Tibial nerve (tissue), 4 donors: ENCODE data around the gene CAB39. TPM values are rescaled to one million over a fixed set of nuclear protein-coding genes. Genes with fewer than 3 reads are reported as not detected.

Experiments used
- DNase-seq, 2 donors: peaks; one replicate each; pipeline ENCODE4 v3.0.0-alpha.2; 2019; ENCODE audit warnings: low spot score in 2 of 2
- H3K27ac ChIP-seq, 4 donors: fragments of 200-600 bp; sonication (generic) in 3 of 4; one replicate each; pipeline ENCODE4 v1.5.1; 2017 to 2019; ENCODE audit warnings: mild to moderate bottlenecking in 1 of 4
- H3K27me3 ChIP-seq, 2 donors: fragments of 200-600 bp; sonication (generic) in 1 of 2; one replicate each; pipeline versions ENCODE4 v1.5.1 to v1.6.0; 2017 to 2019
- H3K36me3 ChIP-seq, 3 donors: fragments of 200-600 bp; sonication (generic); one replicate each; pipeline ENCODE4 v1.5.1; 2018 to 2019
- H3K4me1 ChIP-seq, 4 donors: fragments of 200-600 bp; sonication (generic) in 3 of 4; one replicate each; pipeline ENCODE4 v1.5.1; 2017 to 2019
- H3K4me3 ChIP-seq, 4 donors: fragments of 200-600 bp; sonication (generic) in 3 of 4; one replicate each; pipeline ENCODE4 v1.5.1; 2017 to 2019; ENCODE audit warnings: mild to moderate bottlenecking in 1 of 4, moderate library complexity in 1 of 4
- H3K9me3 ChIP-seq, 4 donors: fragments of 200-600 bp; sonication (generic) in 3 of 4; one replicate each; pipeline ENCODE4 v1.5.1; 2017 to 2019
- CTCF ChIP-seq, 5 experiments: fragments of 200-600 bp in 3 of 5; fragments of 450-650 bp in 2 of 5; sonication (generic) in 3 of 5; IDR thresholded peaks; one replicate each; pipeline ENCODE4 v1.5.1; 2016 to 2019; ENCODE audit warnings: antibody characterized with exemption in 5 of 5, mild to moderate bottlenecking in 3 of 5, moderate library complexity in 2 of 5
- EP300 ChIP-seq, 2 donors: sonication (generic); formaldehyde crosslinking; IDR thresholded peaks; one replicate each; pipeline ENCODE4 v1.6.1; 2017; ENCODE audit warnings: antibody characterized with exemption in 2 of 2, mild to moderate bottlenecking in 1 of 2
- POLR2A ChIP-seq, 2 donors: fragments of 450-650 bp; IDR thresholded peaks; one replicate each; pipeline ENCODE4 v1.6.1; 2017; ENCODE audit warnings: antibody characterized with exemption in 2 of 2, mild to moderate bottlenecking in 2 of 2, moderate library complexity in 2 of 2
- WGBS, 2 donors: methylation state at CpG; one replicate each; pipeline ENCODE4 v1.1.5; 2018; 5-methylcytosine and 5-hydroxymethylcytosine counted together
- total RNA-seq, 4 donors: library from RNA; depleted of rRNA; stranded (reverse); fragments of >200 nt; gene quantifications; one replicate each; pipeline ENCODE4 v1.1.0, GENCODE V29; 2016

Gene CAB39
- total RNA-seq, 4 donors from 2014 or later, result 60.0 to 82.2 (median 69.7) TPM

- H3K27ac ChIP-seq, result no peak overlapping the region
- DNase-seq, result no peak
- H3K9me3 ChIP-seq, result peaks cover 0 to 8% (median 0%) of the 10 kb centered on the region in 4 donors
- H3K27me3 ChIP-seq, result peaks cover 0 to 23% of the 10 kb centered on the region in 2 donors
- no peaks in the 10 kb centered on the region for H3K36me3 ChIP-seq
- no peak overlapping the region for H3K4me3 ChIP-seq
- WGBS, 2 donors, result 77 to 84% methylated on average over 13 of the region's 13 CpGs
- TF ChIP-seq POLR2A (IDR thresholded peaks at IDR 0.05), result no peak
- TF ChIP-seq EP300 (IDR thresholded peaks at IDR 0.05), result no peak
- no peak for TF ChIP-seq CTCF (IDR thresholded peaks at IDR 0.05)
- peaks cover 0 to 43% (median 19%) of the 10 kb centered on the region in 4 donors for H3K4me1 ChIP-seq
These were observed 150.9 kb downstream of the CAB39 start for GRCh38 chr2:230863442-230864121.

- H3K27me3 ChIP-seq, result peaks cover 0 to 21% of the 10 kb centered on the region in 2 donors
- no peak for TF ChIP-seq POLR2A (IDR thresholded peaks at IDR 0.05)
- TF ChIP-seq EP300 (IDR thresholded peaks at IDR 0.05), result no peak
- TF ChIP-seq CTCF (IDR thresholded peaks at IDR 0.05), result no peak
- peaks cover 0 to 49% (median 19%) of the 10 kb centered on the region in 4 donors for H3K4me1 ChIP-seq
- no peaks in the 10 kb centered on the region for H3K36me3 ChIP-seq
- H3K9me3 ChIP-seq, result peaks cover 0 to 6% (median 0%) of the 10 kb centered on the region in 4 donors
- no peak for DNase-seq
- peak overlapping the region in 1 of 4 donors; percentile 88 for H3K27ac ChIP-seq
- WGBS, 2 donors, result 29 to 44% methylated on average over 16 to 18 of the region's 18 CpGs
- H3K4me3 ChIP-seq, result peak overlapping the region; percentile 55 to 91 (median 82)
These were observed 151.5 kb downstream of the CAB39 start for GRCh38 chr2:230864122-230864604.

GRCh38 chr2:230864605-230865306 lies 152.1 kb downstream of the CAB39 start, which contains the start of gene ITM2C:
ITM2C (plus strand) TSS chr2:230864942; CDS start chr2:230865026, 84 bp downstream.
- Histone ChIP-seq H3K4me1 (peaks cover 0 to 55% (median 19%) of the 10 kb centered on the region in 4 donors), H3K27me3 (peaks cover 0 to 21% of the 10 kb centered on the region in 2 donors), H3K9me3 (peaks cover 0 to under 1% (median 0%) of the 10 kb centered on the region in 4 donors), H3K4me3 (peak within 1 kb of the TSS; percentile 55 to 91 (median 82)), H3K27ac (peak within 1 kb of the TSS; percentile 27 to 88 (median 86)), H3K36me3 (no peaks in the 10 kb centered on the region)
- WGBS, 2 donors, result 1% methylated on average over 33 to 47 of the region's 76 CpGs
- peak in 1 of 2 donors; percentile 62 for TF ChIP-seq EP300 (IDR thresholded peaks at IDR 0.05)
- TF ChIP-seq POLR2A (IDR thresholded peaks at IDR 0.05), result peak in 1 of 2 donors; percentile 39
- TF ChIP-seq CTCF (IDR thresholded peaks at IDR 0.05), result peak in 4 of 5 experiments; percentile 29 to 46 (median 38)
- no peak for DNase-seq

- 2% methylated on average over 23 to 24 of the region's 24 CpGs for WGBS, 2 donors
- DNase-seq, result no peak
- TF ChIP-seq CTCF (IDR thresholded peaks at IDR 0.05) (no peak), POLR2A (IDR thresholded peaks at IDR 0.05) (no peak), EP300 (IDR thresholded peaks at IDR 0.05) (no peak)
These were observed 152.7 kb downstream of the CAB39 start for GRCh38 chr2:230865307-230865765.

More at GRCh38 chr2:230865307-230865765, 152.7 kb downstream of the CAB39 start:
- Histone ChIP-seq H3K4me1 (peaks cover 0 to 60% (median 21%) of the 10 kb centered on the region in 4 donors), H3K9me3 (no peaks in the 10 kb centered on the region), H3K27ac (peak overlapping the region; percentile 27 to 88 (median 86)), H3K4me3 (peak overlapping the region; percentile 55 to 91 (median 82)), H3K27me3 (peaks cover 0 to 21% of the 10 kb centered on the region in 2 donors), H3K36me3 (no peaks in the 10 kb centered on the region)
